Measurements from ENCODE around the gene MFAP2.

MFAP2 gene

DNA sequence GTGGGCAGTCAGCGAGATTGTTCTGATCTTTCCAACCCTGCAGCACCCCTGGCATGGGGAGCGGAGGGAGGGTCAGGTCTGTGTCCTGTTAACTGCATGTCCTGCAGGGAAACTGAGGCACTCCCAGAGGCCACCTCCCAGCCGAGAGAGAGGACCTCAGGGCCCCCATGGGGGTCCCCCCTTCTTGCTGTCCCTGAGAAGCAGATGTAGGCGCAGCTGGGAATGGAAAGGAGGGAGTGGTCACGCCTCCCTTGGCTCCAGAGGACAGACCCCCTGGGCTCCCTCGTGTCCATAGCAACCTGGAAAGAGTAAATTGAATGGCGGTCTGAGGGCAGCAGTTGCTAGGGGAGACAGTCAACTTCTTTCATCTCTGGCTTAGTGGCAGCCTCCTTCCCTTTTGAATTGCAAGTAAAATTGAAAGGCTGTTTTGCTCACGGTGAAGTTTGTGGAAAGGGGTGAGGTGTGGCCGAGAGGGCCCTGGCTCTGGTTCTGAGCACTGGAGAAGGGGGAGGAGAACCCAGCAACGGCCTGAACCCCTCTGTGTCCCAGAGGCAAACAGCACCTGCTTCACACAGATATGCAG is 53.8 kb downstream of the MFAP2 start:
- DNase-seq: no peak

DNA sequence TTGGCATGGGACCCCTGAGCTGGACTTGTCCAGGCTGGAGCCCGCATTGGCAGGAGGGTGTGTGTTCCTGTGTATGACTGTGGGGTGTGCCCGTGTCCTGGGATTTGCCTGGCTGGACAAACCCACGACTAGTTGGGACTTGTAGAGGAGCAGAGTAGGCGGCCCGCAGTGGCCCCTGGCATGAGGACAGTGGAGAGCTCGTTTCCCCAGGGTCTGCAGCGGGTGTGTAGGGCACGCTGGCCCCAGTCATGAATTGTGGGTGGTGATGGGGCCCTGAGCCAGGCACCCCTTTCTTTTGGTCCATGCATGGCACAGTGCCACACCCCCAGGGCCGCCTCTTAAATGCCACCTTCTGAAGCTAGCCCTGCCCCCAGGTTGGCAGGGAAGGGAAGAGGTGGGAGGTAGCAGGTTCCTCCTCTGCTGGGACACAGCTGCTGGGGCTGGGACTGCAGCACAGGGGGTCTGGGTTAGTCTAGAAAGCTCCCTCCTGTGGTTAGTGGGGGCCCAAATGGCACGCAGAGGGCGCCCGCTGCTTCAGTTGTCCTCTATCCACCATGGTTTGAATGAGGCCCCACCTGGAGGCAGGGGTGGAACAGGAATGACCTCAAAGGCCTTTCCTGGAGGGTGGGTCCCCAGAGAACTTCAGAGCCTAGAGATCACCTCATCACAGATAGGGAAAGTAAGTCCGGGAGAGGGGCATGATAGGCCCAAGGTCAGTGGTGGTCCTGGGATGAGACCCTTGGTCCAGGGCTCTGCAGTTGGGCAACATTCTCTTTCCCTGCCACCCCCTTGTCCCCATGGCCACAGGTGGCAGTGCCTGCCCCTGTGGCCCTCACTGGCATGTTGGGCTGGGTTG is 54.6 kb downstream of the MFAP2 start:
- no peak for DNase-seq

GRCh38 chr1:16924919-16925477 is 55.4 kb downstream of the MFAP2 start:
- DNase-seq: no peak

Data from stimulated activated CD8-positive, alpha-beta memory T cell treated with anti-CD3 and anti-CD28 coated beads, Interleukin-4, amount 100 ng/mL, for 48 hours (primary cell).